GM18526 (cell line): ENCODE measurements around the gene TBC1D14.

Experiments used
- POLR2A ChIP-seq: IDR thresholded peaks from 3 replicates; pipeline ENCODE4 v1.6.1; 2011; ENCODE audit not compliant: insufficient read length; ENCODE audit errors: extremely low read depth

TBC1D14 gene

DNA sequence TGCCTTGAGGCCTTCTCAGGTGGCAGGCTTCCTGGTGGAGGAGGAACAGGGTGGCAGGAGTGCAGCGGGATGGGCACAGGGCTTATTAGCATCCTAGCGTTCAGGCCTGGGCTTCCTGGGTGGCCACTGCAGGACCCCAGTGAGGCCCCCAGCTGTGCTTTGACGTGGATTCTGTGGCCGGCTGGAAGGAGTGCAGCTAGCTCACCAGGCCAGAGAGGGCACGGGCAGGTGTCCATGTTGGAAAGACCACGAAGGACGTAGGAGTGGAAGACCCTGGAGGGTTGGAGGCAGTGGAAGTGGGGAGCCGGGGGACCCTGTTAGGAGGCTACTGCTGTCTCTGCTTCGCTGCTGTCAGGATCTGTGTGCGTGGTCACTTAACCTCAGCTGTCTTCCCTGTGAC lies 120.3 kb downstream of the TBC1D14 start:
- no peak for TF ChIP-seq POLR2A

DNA sequence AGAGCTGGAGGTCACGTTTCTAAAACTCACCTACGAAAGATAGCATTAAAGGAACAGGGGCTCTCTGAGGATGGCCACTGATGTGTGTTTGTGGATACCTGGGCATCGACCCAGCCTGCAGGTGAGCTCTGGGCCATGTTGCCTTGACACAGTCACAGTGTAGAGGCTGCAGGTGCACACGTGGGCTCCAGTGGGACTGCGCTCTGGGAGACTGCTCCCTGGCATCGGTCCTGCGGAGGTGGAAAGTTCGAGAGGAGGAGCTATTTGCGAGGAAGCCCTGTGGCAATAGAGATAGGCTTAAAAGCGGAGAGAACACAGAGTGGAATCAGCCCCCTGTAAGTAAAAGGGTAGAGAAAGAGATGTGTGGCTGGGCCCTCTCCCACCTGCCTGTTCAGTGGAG lies 121.2 kb downstream of the TBC1D14 start:
- no peak for TF ChIP-seq POLR2A

DNA sequence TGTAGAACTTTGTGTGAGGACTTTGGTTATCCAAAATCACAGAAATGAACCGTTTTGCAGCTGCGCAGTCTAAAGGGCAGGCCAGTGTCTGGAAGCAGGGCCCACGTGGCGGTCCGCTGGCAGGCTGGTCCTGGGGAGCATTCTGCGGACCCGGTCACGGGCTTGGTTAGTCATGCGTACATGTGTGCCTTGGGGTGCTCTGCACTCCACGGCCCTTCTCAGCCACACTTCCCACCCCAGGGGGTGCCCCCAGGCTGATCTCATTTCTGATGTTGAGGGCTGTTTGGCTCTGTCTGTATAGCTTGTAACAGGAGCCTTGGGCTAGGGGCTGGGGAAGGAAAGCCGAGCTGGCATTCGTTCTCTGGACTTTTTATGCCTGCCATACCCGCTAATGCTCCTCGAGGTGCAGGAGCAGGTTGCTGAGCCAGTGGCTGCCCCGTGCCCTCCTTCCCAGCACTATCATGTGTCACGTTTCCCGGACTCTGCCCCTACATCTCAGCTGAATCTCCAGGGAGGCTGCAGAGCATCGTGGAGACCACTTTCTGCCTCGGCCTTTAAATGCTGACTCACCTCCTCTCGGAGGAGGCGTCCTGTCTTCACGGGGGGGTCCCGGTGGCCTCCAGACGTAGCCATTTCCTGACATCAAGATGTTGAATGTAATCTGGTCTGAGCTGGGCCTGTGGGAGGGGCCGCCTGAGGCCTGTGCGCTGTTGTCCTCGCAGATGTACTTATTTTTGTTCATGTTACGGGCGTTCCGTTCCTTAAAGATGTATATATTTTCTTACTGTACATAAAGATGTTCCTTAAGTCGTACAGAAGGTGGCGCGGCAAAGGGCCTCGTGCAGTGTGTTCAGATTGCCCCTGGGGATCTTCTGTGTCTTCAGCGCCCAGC lies 122.2 kb downstream of the TBC1D14 start:
- TF ChIP-seq POLR2A, result no peak

DNA sequence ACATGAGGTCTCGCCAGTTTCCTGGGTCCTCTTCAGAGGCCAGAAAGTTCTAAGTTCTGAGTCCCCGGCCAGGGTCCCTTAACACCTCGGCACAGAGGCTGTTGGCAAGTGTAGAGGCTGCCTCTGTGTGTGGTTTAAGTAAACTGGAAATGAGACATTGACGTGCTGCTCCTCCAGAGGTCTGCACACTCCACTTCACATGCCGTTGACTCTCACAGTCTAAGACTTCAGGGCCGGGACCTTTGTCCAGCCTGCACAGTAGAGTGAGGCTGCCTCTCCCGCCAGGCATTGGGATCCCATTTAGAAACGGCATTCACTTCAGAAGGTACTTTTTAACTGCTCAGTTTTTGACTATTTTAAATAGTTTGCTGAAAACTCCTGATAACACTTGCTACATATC lies 123.0 kb downstream of the TBC1D14 start:
- TF ChIP-seq POLR2A, result no peak

DNA sequence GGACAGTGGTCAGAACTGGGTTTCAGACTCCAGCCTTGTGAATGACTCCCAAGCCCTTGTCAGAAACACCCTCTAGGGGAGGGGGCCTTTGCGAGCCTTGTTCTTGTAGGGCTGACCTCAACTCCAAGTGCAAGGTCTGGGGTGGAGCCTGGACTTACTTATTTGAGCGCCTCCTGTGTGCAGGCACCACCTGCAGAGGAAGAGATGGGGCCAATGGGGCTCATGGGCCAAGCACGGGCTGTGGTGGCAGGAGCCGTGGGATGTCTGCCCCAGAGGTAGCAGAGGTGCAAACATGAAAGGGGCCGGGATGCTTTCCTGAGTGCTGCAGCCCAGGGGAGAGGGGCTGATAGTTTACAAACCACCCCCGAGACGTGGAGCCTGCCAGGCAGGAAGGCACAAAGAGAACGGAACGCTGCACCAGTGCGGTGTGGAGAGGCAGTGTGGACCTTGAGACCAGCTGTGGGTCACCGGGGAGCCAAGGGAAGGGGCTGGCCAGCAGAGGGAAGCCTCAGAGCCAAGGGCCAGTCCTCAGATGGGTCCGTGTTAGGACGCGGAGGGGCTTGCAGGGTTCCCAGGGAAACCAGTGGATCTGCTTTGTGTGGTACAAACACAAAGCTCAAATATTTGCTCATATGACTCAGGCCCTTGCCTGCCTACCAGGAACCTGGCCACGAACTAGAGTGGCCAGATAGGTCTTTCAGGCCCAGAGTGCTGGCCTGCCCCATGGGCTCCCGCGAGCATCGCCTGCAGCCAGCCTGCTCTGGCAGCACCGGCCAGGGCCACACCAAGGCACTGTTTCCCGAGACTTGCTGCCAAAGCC lies 124.8 kb downstream of the TBC1D14 start:
- TF ChIP-seq POLR2A, result no peak

DNA sequence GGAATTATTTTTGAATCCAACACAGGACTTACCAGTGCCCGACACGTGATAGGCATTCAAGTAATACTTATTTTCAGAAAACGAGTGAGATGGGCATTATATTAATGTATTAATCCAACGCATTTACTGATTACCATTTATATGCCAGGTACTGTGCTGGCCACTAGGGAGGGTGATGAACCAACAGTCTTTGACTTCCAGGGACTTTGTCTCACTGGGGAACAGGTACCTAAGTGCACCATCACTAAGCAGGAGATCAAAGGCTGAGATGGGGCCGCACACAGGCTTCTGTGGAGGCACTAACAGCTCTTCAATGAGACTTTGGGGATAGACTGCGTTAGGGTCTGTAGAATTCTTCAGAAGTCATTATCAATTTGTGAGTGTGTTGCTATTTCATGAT lies 127.8 kb downstream of the TBC1D14 start:
- no peak for TF ChIP-seq POLR2A

DNA sequence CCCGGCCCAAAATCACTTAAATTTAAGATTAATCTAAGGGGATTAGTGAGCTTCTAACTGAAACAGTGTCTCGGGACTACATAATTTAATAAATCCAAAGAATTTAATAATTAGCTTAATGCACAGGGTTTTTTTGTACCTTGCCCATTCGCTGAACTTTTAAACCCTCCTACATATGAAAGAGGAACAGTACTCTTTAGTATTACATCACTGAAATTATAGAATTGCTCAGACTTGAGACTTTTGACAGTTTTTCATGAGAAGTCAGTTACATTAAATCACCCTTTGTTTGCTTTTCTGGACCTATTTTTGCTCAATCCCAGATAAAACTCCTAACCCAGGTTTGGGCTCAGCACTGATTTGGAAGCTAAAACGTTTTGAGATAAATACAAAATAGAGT lies 131.1 kb downstream of the TBC1D14 start:
- TF ChIP-seq POLR2A, result no peak

DNA sequence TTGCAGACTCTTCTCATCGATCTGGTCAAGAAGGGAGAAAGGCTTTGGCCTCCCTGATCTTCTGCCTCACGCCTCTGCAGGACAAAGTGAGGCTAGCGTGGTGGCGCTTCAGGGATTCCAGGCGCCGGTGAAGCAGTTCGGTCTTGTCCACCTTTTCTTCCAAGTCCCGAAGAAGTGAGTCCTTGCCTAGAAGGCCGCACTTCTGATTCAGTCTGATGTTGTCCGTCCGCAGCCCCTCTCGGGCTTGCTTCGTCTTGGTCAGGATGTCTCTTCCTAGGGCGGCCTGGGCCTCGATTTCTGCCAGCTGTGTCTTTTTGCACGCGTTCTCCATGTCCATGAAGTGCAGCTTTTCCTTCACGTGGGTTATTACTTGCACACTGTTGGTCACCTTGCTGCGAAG lies 131.6 kb downstream of the TBC1D14 start:
- TF ChIP-seq POLR2A, result no peak

DNA sequence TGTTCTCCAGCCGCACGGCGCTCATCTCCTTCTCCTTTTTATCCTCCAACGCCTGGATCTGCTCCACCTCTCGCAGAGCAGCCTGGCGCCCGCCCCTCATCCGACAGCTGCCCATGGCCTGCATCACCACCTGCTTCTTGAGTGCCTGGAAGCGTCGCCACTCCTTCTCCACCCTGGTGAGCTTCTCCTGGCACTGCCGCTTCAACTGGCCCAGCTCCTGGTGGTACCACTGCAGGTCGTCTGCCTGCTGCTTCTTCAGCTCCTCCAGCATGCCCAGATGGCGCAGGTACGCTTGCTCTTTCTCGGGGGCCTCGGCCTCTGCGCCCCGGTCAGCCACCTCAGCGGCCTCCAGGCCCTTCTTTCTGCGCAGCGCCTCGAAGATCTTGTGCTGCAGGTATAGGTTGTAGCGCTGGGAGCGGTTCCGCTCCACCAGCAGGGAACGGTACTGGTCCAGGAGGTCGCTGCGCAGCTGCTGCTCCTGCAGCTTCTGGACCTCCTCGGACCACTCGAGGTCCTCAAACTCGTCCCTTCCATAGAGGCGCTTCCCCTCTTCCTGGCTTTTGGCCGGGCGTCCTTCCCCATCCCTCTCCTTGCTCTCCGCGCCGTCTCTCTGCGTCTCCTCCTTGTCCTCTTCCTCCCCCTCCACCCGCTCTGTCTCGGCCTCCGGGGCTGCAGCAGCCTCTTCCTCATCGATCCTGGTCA lies 132.3 kb downstream of the TBC1D14 start:
- TF ChIP-seq POLR2A, result no peak

DNA sequence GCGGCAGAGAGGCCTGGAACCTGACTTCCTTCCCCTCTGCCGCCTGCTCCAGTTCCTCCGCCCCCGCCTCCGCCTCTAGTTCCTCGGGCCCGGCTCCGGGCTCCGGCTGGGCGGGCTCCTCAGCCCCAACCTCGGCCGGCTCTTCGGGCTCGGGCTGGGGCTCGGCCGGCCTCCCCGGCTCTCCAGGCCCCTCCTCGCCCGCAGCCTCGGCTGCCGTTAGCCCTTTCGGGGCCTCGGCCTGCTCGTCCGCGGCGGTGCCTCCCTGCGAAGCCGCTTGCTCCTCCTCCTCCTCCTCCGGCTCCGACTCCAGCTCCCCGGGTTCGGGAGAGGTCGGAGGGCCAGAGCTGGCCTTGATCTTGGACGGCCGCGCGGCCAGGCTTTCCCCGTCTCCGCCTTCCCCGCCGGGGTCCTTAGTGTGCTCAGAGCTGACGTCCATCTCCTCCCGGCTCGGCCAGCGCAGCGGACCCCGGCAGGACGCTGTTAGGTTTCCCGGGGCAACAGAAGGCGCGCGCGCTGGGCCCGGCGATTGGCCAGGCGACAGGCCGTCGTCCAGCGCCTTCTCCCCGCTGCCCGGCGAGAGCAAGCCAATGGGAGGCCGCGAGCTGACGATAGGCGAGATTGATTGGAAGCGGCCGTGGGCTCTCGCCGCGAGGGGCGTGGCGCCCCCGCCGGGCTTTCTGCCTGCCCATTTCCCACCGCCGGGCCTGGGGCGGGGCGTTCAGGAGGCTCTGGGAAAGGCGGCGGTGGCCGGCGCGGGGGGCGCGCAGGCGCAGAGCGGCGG lies 133.1 kb downstream of the TBC1D14 start:
- no peak for TF ChIP-seq POLR2A

DNA sequence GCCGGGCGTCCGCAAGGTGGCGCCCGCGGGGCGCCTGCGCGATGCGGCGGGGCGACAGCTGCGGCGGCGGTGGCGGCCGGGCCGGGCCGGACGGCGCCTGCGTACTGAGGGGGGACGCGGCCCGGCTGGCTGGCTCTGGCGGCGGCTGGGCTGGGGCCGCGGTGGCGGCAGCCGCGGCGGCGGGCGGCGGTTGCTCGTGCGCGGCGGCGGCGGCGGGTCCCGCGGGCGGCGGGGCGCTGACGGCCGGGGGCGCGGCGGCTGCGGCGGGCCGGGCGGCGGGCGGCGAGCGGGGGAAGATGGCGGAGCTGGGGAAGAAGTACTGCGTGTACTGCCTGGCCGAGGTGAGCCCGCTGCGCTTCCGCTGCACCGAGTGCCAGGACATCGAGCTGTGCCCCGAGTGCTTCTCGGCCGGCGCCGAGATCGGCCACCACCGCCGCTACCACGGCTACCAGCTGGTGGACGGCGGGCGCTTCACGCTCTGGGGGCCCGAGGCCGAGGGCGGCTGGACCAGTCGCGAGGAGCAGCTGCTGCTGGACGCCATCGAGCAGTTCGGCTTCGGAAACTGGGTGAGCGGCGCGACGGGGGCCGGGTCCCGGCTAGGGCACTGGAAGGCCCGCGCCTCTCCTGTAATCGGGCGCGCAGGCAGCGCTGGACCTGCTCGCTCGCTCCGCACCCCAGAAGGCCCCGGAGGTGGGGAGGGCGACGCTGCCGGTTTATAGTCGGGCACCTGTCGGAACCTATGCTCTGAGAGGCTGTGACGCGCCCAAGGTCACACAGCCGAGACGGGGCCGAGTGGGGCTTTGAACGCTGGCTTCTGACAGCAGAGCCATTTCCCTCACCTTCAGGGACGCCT lies 133.9 kb downstream of the TBC1D14 start, which contains the start of gene TADA2B:
Gene TADA2B, plus strand, starts transcription at position 89 of the 853 bp plus-strand sequence. Its CDS starts 208 bp downstream, at position 297.
- TF ChIP-seq POLR2A, result peak; percentile 42

DNA sequence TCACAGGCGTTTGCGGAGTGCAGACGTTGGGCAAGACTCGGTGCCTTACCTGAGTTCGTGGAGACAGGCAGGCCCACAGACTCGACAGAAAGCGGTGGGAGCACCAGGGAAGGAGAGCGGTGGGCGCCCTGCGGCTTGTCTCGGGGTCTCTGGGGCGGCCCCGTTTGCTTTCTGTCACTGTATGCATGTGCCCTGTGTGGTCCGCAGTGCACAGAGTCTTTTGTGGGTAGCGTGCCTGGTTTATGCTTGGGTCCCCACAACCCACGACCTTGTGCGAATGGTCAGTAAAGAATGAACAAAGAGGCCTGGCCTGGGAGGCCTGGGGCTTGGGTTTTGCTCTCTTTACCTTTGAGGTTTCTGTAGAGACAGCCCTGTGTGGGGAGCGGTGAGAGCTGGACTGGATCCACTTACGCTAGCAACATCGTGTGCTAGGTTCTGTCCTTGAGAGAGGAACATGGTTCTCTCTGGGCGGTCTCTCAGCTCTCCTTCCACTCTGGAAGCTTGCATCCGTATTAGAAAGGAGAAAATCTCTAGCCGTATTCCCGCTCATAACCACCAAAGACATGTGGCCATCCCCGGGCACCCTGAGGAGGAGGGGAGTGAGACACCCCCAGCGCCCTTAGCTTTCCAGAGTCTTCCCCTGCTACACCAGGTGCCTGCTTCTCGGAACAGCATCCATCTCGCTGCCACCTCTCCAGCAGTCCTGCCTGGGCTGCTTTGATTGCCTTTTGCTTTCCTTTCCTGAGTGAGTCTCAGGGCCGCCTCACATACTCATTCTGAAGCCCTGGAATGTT lies 134.7 kb downstream of the TBC1D14 start:
- no peak for TF ChIP-seq POLR2A

DNA sequence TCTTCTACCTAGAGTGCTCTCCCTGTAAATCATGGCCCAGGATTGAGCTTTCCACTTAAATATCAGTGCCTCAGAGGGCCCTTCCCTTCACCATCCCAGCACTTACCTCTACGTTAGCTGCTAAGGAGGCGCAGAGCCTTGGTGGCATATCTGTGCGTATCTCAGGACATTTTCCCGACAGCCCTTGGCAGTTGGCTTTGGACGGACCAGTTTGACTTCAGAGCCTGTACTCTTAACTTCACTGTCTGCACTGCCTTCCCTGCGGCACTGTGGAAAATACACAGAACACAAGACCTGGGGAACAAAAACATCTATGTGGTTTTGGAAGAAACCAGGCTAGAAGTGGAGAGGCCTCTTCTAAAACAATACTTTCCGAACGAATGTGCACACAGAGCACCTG lies 135.9 kb downstream of the TBC1D14 start:
- TF ChIP-seq POLR2A, result no peak
